GM19452 (cell line): Measurements from ENCODE around the gene PIEZO2.

ENCODE experiments used
- ATAC-seq: cut with Tn5 transposase; IDR thresholded peaks from one replicate; pipeline ENCODE4 v1.9.1; 2021; ENCODE audit not compliant: unreplicated experiment

The PIEZO2 gene

DNA sequence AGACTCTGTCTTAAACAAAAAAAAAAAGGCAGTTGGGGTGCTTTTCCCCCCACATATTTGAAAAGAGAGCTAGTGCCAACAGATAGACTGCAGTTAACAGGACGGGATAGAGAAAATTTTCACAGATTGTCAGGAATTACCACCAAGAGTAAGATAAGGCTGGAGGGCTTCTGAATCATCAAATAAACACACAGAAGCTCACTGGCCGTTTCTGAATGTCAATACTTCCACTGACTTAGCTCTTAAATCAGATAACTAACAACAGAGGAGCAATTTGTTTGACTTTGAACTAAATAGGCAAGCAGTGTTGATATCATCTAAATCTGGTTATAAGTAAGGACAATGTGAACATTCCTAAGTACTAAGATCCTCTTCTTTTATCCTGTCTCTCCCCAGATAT lies 34.7 kb downstream of the PIEZO2 start:
- ATAC-seq, result no peak

DNA sequence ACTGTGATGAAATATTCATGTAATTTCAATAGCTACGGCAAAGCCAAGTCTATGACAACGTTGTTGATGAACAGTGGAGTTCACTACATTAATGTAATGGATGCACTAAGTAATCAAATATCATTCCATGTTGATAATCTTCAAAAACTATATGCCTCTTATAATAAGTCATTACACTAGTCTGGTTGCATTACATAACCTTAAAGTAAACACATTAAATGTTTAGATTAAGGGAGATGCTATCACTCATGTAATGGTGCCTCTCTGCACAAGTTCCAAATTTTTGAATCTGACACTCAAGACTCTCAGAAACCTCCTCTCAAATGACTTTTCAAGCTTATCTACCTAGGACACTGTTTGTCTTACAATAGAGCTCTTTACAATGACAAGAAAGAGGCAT lies 35.4 kb downstream of the PIEZO2 start:
- no peak for ATAC-seq

DNA sequence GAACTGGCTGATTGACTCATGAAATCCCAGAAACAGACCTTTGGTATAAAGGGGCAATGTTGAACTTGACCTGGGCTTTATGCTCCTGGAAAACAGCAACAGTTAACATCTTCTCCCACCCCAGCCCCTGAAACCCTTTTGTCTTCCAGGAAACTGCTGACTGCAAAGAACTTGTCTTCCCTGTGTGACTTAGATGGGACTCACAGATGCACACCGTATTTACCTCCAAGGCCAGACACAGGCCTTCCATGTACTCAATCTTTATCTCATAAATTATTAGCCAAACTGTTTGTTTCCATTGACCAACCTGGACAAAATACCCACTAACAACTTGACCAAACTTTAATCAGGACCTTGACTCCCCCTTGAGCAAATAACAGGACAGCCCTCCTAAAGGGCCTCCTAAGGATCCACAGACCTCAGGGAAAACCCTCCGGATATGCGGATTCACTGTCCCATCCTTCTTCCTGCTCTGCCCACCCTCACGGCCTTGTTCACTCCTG lies 36.3 kb downstream of the PIEZO2 start:
- ATAC-seq, result no peak

DNA sequence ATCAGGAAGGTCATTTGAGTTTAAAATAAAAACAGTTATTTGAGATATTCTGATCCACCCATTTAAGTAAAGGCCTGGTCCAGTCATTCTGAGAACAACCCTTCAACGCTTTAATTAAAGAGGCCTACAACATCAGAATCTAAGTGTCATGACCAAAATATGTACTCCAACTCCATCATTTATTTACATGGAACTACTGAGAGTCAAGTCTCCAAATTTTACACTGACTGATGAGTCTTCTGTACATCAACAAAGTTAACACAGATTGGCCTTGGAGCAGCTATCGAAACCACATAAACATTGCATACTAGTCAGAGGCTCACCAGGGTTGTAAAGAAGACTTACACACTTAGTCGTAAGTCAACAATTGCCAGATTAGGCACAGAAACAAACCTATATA lies 37.1 kb downstream of the PIEZO2 start:
- no peak for ATAC-seq

DNA sequence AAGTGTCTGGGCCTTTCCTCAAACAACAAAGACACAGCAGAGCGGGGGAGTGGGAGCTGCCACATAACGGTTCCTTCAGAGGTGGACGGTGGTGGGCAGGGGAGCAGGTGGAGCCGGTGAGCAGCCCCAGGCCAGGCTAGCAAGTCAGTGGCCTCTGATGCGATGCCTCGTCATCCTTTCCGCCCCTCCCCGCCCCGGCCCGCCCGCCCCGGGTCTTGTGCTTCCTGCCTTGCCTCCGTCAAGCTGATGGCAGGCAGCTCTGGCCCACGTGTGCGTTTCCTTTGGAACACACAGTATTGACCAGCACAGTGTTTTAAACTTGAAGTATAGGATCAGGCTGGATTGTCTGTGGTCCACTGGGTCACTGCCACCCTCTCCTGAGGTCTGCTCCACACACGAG lies 38.9 kb downstream of the PIEZO2 start:
- ATAC-seq, result no peak

DNA sequence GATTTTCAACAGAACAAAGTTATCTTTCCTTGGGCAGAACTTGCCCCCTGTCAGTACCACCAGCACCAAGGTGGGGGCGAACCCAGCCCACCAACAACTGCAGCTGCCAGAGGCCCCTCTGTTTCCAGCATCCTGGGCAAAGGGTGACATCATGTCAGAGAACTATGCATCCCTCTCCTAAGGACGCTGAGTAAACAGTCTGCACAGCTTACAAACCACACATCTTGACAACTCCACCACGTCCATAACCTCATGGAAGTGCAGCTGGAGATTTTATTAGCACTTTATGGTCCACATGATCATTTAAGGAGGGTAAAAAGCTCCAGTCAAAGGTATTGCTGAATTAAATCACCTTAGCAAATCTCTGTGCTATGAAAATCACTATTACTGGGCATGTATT lies 40.4 kb downstream of the PIEZO2 start:
- no peak for ATAC-seq

DNA sequence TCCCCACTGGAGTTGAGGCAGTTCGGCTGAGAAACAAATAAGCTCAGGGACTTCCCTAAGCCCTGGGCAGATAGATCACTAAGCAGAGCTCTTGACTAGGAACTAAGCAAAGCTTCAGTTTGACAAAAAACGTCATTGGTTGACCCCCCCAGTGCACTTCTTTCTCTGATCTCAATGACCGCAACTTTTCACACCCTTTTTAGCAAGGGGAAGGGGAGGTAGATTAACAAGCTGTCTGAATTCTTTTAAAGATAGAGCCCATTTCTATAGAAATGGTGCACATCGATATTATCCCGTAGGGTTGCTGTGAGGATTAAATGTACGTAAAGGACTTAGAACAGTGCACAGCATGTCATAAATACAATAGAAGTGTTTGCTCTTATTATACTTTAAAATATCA lies 42.5 kb downstream of the PIEZO2 start:
- no peak for ATAC-seq

DNA sequence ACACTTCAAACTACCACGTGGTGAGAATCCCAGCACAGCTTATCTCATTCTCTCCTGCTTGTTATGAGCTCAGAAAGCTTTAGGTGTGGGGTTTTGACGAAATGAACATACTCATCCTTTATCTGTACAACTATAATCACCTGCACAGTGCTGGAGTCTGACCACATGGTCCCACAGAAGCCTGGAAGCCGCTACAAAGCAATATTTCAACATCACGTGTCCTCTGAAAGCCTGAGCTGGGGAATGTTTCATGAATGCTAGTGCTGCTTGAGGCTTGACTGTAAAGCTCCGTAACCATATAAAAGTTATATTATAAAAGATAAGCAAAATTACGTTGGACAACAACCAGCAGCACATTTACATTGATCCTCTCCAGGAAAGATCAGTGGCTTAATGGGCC lies 43.9 kb downstream of the PIEZO2 start:
- no peak for ATAC-seq

DNA sequence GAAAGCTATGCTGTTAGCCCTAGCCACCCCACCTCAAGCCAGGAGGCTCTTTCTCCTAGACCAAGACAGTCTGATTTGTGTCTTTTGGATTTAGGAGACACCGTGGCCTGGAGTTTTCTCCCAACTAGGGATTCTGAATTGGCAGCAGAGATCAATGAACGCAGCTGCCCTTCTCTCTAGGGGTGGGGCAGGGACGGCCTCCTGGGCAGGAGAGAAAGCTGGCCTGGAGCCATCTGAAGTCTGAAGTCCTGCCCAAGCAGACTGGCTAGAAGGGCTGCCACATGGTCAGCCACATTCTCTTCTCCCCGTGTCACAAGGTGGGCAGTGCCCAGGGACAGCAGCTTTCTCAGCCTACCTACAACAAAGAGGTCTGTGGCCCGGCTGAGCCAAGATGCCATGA lies 45.1 kb downstream of the PIEZO2 start:
- ATAC-seq, result no peak

DNA sequence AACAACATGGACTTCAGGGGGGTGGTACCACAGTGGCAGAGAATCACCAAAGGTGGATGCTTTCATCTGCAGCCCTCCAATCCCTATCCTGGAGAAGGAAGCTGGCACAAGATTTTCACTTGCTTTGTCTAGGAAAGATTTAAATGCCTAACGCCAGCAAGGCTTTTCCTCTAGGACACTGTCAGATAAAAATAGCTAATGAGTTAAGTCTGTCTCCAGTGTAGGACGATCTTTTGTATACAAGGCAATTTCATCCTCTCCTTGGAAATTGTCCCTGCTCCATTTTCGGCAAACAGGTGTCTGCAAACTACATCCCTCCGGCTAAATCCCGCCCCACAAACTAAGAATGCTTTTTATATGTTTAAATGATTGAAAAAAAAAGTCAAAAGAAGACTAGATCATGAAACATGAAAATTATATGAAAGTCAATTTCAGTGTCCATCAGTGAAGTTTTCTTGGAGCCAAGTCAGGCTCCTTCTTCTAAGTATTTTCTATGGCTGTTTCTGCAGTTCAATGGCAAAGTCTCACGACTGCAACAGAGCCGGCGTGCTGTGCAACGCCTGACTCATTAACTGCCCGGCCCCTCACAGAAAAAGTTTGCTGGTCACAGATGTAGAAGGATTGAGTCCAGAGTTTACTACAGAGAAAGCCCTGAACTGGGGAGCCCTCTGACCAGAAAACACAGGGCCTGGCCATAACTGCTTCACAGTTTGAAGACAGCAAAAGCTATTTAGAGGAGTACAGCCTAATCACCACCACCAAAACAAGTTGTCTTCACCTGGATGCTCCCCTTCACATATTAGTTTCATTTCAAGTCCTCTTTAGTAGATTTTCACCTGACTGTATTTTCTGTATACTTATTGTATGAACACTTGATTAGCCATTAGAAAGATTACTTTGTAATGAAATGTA lies 52.3 kb downstream of the PIEZO2 start:
- no peak for ATAC-seq

DNA sequence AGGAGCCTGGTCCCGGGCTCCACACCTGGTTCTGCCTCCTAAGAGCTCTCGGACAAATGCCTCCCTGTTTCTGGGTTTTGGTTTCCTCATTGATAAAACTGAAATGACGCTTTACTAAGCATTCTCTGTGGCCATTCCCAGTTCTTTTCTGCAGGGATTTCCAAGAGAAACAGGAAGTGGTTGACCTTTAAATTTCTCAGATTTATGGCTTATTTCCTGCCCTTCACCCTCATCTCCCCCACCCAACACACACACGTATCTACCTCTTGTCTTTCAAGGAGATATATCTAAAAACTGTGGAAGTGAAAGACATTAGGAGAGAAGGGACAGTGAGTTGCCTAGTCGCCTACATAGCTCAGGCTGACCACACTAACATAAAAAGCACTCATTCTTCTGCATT lies 53.0 kb downstream of the PIEZO2 start:
- ATAC-seq, result no peak

DNA sequence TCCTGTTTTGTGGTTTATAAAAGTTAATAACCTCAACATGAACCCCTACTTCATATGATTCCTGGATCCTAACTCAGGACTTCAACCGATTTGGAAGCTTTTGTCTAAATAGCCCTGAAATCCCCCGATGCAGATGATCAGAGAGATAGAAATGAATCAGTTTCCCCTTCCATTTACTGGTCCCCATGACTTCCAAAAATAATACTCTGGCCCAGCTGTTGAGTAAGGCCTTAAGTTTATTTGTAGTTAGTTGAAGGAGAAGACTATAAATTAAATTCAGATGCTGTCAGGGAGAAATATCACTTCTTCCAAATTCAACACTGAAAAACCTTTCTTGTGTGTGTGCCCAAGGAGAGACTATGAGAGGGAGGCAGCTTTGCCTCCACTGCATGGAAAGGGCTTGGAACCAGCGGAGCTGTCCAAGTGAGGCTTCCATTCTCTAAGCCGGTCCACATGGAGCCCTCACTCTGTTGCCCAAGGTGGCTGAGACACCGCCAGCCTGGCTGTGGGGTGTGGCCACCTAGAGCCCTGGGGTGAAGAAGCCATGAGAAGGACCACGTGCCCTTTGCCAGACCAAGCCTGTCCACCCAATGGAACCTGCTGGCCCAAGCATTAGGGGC lies 53.6 kb downstream of the PIEZO2 start:
- ATAC-seq, result no peak

DNA sequence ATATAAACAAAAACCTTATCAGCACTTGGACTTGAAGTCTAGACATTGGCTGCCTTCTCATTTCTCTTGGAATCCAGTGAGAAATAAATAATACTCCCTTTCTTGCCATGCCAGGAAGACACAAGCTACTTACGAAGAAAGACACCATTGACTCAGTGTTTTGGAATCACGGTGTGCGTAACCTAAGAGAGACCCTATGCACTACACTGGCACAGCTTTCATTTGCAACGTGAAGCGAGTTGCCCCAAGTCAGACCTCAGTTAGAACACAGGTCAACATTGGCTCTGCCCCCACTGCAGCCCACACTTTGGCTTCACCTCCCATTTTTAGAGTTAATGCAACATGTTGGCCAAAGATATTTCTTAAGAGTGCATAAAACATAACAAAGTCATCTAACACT lies 54.2 kb downstream of the PIEZO2 start:
- no peak for ATAC-seq

DNA sequence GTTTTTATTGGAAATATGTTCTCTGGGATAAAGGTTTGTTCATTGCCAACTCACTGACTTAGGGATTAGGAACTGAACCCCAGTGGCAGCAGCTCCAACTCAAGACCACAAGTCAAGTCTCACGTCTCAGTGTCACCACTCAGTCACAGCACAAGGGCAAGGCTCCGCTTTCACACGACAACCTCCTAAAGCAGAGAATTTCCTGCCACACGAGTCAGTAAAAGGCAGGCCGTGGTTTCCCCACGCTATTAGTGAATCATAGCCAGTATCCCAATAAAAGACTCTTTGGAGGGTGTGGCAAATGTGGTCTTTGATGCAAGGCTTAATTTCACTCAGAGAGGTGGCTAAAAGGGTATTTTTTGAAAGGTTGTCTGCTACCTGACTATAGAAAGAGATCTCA lies 57.6 kb downstream of the PIEZO2 start:
- no peak for ATAC-seq

DNA sequence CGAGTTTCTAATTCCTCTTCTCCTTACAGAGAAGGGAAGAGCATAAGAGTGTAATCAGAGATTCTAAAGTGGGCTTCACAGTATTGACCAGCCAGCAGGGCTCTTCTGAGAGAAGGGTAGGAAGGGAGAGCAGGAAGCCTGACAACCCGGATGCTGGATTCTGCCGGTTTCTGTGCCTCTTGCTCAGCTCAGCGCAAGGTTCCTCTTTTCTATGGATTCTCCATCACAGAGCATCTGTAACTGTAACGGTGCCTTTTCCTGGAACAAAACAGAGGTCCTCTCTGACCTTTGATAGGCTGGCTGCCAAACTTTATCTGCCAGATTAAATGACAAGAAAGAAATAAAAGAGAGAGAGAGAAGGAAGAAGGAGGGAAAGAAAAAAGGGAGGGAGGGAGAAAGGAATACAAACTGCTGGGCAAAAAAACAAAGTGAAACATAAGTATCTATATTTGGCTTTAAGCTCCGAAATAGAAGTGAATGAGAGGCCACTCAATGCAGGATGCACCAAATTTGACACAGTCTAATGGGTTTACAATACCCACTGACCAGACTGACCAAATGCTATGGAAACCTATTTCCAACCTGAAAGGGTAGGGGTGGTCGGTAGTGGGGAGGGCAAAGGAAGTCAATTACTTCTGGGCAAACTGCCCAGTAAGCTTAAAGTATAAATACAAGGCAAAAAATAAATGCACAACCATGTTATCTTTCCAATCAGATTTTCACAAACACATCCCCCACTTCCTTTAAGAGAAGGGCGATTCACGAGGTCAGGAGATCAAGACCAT lies 59.2 kb downstream of the PIEZO2 start:
- ATAC-seq, result no peak

DNA sequence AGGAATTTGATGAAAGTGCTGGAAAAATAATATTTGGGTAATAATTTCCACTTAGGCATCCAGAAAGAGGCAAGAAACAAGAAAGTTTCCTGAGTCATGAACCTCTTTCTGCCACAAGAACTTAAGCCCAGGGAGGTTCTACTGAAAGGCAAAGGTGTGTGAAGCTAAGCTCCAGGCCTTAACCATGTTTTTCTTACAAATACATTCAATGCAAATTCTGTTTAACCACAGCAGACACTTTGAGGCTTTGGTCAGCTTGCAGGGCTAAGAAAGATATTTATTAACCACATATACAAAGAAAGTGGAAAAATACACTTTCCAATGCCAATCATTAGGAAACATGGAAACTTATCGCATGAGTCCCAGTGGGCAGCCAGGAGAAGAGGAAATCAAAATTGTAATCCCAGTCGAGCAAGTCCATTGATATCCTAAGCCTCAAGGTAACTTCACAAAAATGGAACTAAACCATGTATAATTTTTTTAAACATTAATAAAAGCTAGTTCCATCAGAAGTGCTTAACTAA lies 68.3 kb downstream of the PIEZO2 start:
- ATAC-seq, result no peak

DNA sequence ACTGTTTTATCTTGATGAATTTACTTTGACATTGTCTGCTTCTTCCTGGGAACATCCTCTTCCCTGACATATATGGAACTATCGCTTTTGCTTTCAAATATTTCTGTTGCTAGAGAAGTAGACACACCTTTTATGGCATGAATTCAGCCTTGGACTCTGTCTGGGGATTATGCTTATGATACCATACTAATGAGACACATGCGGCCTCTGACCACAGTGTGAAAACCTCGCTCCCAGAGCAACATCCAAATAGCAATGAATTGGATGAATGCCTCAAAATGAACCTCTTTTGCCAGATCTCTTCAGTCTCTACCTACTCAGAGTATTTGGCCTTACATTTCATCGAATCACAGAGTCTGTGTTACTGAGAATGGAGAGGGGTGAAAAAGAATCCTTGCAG lies 70.9 kb downstream of the PIEZO2 start:
- no peak for ATAC-seq

DNA sequence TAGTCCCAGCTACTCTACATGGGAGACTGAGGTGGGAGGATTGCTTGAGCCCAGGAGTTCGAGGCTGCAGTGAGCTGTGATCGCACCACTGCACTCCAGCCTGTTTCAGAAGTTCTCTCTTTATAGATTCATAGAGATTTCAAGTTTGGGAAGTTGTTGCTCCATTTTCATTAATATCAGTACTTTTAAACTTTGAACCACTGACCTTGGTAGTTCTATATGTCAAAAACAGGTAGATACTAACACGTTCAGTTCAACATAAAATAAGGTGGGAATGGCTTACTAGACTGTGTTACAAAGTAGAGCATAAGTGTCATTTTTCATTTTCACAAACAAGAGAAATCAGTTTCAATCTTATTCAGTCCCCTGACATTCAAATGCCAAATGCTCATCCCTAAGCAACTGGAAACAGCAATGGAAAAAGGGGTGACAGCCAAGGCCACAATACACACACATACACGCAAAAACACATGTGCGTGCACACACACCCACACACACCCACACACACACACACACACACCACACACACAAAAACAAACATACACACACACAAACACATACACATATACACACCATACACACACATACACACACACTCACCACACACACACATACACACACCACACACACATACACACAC lies 71.7 kb downstream of the PIEZO2 start:
- ATAC-seq, result no peak

DNA sequence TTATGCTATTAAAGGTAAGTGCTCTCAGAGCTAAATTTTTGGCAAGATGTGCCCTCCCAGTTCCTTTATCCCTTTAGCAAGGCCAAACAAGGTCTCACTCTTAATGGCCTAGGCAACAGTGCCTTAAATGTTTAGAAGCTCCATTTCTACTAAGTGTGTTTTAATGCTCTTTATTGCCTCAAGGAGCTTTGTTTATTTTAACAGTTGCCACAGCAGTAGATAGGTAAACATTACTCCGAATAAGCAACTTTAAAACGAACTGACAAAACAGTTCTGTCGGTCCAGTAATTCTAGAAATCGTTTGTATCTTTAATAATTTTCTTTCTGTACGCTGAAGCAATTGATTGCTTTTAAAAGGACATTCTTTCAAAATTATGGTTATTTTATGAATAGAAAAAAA lies 74.5 kb downstream of the PIEZO2 start:
- ATAC-seq, result no peak

DNA sequence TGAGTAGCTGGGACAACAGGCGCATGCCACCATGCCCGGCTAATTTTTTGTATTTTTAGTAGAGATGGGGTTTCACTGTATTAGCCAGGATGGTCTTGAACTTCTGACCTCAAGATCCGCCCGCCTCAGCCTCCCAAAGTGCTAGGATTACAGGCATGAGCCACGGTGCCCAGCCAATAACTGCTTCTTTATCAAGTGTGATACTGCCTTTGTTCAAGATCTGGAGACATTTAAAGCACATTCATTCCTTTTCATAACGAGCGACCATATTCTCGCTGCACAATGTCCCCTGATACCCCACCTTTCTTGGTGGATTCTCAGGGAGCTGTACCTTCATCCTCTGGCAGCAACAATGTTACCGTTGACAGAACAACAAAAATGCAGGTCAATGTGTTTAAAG lies 75.4 kb downstream of the PIEZO2 start:
- no peak for ATAC-seq

DNA sequence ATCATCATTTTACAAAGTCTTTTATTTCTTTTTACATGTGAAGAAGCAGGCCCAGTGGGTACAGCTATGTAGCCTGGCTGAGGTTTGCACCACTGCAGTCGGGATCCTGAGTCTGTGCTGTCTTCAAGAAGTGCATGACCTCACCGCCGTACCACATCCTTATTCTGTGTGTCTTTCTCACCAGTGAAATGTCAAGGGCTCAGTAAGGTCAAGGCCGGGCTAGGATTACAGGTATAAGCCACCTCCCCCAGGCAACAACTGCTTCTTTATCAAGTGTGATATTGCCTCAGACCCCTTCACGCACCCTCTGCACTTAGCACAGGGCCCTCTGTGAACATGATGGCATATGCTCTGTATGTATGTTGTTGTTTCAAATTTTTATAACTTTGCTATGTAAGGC lies 76.7 kb downstream of the PIEZO2 start:
- no peak for ATAC-seq
